SK-N-MC (cell line): ENCODE data around the gene KCTD6.

ENCODE experiments used
- DNase-seq: peaks from one replicate; pipeline ENCODE4 v3.0.0-alpha.2; 2011; ENCODE audit warnings: low read depth, low spot score
- H3K27ac ChIP-seq: fragments of 200-600 bp; sonication (generic); 2 replicates; pipeline ENCODE4 v1.5.1; 2016; ENCODE audit warnings: mixed run types
- H3K36me3 ChIP-seq: fragments of 200-600 bp; sonication (generic); 2 replicates; pipeline ENCODE4 v1.6.1; 2017; ENCODE audit warnings: antibody characterized with exemption, low read length, mixed read lengths; ENCODE audit not compliant: insufficient read depth
- H3K4me3 ChIP-seq: fragments of 200-600 bp; sonication (generic); 2 replicates; pipeline ENCODE4 v1.5.1; 2016
- H3K9ac ChIP-seq: fragments of 200-600 bp; sonication (generic); 2 replicates; pipeline ENCODE4 v1.8.0; 2017; ENCODE audit warnings: mixed run types, mixed read lengths; ENCODE audit not compliant: insufficient read length
- H3K9me3 ChIP-seq: fragments of 200-600 bp; sonication (generic); 2 replicates; pipeline ENCODE4 v1.6.1; 2017; ENCODE audit warnings: low read depth, mild to moderate bottlenecking, antibody characterized with exemption, low read length, moderate library complexity, mixed read lengths
- EZH2 ChIP-seq: fragments of 200-600 bp; sonication (generic); IDR thresholded peaks from one replicate; pipeline ENCODE4 v1.6.1; 2017; ENCODE audit warnings: antibody characterized with exemption
- FOXP2 ChIP-seq: optimal IDR thresholded peaks from 2 replicates; pipeline ENCODE3; 2011; ENCODE audit warnings: mild to moderate bottlenecking, moderate library complexity; ENCODE audit not compliant: insufficient read depth; ENCODE audit errors: extremely low read length, control extremely low read depth
- POLR2AphosphoS5 ChIP-seq: IDR thresholded peaks from 2 replicates; pipeline ENCODE4 v1.6.1; 2012; ENCODE audit warnings: mild to moderate bottlenecking, low read depth, low read length, borderline replicate concordance

KCTD6 gene

DNA sequence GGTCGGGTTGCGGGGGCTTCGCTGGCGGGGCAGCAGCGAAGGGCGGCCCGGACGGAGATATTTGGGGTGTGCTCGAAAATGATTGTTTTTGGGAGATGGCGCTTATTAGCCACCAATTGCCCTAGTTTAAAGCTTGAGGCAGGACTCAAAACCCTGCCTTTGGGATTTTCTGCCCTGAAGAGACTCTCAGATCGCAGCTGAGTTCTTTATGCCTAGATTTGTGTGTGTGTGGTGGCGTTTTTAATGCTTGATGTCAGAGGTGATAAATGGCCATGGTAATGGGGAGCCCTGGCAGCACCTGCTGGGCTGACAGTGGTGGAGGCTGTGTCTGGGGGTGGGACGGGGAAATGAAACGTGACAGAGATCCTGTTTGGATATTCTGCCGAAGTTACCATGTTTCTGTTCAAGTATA is 604 bp downstream of the KCTD6 start:
- TF ChIP-seq FOXP2 (no peak), POLR2AphosphoS5 (no peak), EZH2 (no peak)
- Histone ChIP-seq H3K9ac (peak overlapping the region; percentile 71), H3K27ac (no peak overlapping the region), H3K4me3 (peak overlapping the region; percentile 81), H3K9me3 (no peaks in the 10 kb centered on the region), H3K36me3 (no peaks in the 10 kb centered on the region)
- DNase-seq = no peak

DNA sequence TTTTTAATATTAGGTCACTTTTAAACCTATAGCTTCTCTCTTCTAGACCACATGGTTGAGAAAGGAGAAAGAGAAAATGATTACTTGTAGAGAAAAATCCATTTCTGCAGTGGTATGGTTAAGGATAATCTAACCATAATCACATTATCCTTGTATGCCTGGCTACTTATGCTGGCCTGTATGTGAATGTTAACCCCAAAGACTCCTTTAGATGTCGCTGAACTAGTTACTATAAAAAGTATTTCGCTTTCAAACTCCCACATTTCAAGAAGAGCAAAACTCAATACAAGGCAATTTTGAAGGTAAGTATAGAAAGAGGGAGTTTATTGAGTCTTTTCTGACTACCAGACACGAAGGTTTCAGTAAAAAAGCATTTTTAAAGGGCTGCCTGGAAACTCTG is 2.2 kb downstream of the KCTD6 start:
- no peaks in the 10 kb centered on the region for H3K9me3 ChIP-seq
- H3K9ac ChIP-seq = peak overlapping the region; percentile 41
- H3K4me3 ChIP-seq = peak overlapping the region; percentile 81
- no peaks in the 10 kb centered on the region for H3K36me3 ChIP-seq
- no peak for DNase-seq
- no peak overlapping the region for H3K27ac ChIP-seq
- TF ChIP-seq FOXP2 (no peak), EZH2 (no peak), POLR2AphosphoS5 (no peak)

DNA sequence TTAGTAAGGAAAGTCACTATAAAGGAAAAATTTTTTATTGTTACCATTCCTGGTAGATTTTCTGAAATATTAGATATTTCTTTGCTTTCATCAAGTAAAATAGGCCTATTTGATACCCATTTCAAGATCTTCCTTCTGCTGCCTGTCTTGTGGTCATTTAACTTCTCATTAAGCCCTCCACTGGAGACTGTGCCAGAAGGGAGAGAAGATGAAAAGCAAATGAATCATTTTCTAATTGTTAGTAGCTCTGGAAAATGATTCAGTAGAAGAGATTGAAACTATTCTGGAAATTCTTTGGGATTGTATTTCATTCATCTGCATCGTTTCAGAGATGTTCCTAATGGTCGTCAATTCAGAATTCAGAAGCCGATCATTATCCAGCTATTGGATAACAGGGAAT is 3.2 kb downstream of the KCTD6 start:
- H3K9ac ChIP-seq = no peak overlapping the region
- DNase-seq = no peak
- TF ChIP-seq POLR2AphosphoS5 (no peak), FOXP2 (no peak), EZH2 (no peak)
- no peak overlapping the region for H3K4me3 ChIP-seq
- no peaks in the 10 kb centered on the region for H3K9me3 ChIP-seq
- H3K36me3 ChIP-seq = no peaks in the 10 kb centered on the region
- no peak overlapping the region for H3K27ac ChIP-seq

DNA sequence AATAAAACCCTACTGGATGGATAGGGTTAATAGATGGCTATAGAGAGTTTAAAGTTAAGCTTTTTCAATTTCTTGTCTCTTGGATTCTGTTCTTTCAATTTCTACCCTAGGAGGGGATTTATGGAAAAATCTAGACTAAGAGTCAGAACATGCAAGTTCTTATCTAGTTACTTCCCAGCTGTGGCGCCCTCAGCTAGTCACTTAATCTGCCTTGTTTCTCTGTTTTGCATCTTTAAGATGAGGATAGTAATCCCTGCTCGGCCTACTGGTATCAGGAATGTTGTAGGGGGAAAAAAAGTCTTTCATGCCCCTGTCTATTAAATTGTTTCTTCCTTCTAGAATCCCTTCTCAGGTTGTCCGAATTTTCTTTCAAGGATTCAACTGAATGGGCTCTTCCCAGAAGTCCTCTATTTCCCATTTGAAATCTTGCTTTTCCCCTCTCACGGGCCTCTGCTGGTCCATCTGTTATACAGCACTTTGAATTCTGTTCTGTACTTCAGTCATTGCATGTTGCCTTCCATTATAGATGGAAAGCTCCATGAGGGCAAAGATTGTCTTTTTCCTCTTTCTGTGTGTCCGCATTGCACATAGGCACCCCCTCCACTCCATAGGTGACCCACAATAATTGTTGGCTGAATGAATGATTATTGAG is 4.4 kb downstream of the KCTD6 start:
- H3K9ac ChIP-seq = no peak overlapping the region
- peaks cover 3% of the 10 kb centered on the region; the same call in 1 of the 2 replicates for H3K36me3 ChIP-seq
- no peak for DNase-seq
- no peak overlapping the region for H3K27ac ChIP-seq
- no peak overlapping the region for H3K4me3 ChIP-seq
- no peaks in the 10 kb centered on the region for H3K9me3 ChIP-seq
- TF ChIP-seq FOXP2 (no peak), EZH2 (no peak), POLR2AphosphoS5 (no peak)

DNA sequence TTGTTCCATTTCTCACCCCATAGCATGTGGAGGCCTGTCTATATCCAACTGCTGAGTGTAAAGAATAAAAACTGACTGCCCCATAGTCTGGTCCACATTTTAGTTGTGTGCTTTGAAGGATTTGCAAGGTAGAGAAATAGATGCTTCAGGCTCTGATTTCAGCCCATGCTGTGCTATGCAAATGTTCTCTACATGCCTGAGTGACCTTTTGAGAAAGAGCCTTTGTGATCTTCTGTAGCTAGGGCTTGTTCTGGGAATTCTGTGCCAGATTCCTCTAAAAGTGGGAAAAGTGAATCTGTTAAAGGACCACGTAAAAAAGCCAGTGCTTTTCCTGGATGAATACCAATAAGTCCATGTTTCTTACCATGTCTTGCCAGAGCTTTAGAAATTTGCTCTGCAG is 5.2 kb downstream of the KCTD6 start:
- Histone ChIP-seq H3K9me3 (no peaks in the 10 kb centered on the region), H3K9ac (no peak overlapping the region), H3K4me3 (no peak overlapping the region), H3K27ac (no peak overlapping the region), H3K36me3 (peaks cover 3% of the 10 kb centered on the region; the same call in 1 of the 2 replicates)
- DNase-seq = no peak
- no peak for TF ChIP-seq POLR2AphosphoS5
- no peak for TF ChIP-seq FOXP2
- TF ChIP-seq EZH2 = no peak

DNA sequence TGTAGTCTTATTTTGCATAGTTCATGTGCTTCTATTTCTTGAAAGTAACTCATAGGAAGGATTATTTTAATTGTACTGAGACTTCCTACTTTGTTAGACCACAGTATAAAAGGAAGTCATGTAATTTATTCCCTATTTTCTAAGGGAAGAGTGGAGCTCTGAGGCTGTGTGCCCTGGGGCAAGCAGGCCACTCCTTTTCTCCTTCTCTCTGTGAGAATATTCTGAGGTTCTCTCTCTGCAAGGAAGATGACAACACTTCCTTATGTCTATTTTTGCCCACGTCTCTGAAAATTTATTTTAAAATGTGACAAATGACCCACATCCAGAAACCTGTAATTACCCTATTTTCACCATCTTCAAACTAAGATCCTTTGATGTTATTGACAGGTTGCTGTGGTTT is 11.0 kb downstream of the KCTD6 start:
- H3K27ac ChIP-seq = no peak overlapping the region
- no peak for TF ChIP-seq EZH2
- TF ChIP-seq FOXP2 = no peak
- TF ChIP-seq POLR2AphosphoS5 = no peak
- no peak overlapping the region for H3K4me3 ChIP-seq
- no peaks in the 10 kb centered on the region for H3K9me3 ChIP-seq
- DNase-seq = no peak
- H3K9ac ChIP-seq = no peak overlapping the region
- H3K36me3 ChIP-seq = peaks cover 3% of the 10 kb centered on the region; the same call in 1 of the 2 replicates

DNA sequence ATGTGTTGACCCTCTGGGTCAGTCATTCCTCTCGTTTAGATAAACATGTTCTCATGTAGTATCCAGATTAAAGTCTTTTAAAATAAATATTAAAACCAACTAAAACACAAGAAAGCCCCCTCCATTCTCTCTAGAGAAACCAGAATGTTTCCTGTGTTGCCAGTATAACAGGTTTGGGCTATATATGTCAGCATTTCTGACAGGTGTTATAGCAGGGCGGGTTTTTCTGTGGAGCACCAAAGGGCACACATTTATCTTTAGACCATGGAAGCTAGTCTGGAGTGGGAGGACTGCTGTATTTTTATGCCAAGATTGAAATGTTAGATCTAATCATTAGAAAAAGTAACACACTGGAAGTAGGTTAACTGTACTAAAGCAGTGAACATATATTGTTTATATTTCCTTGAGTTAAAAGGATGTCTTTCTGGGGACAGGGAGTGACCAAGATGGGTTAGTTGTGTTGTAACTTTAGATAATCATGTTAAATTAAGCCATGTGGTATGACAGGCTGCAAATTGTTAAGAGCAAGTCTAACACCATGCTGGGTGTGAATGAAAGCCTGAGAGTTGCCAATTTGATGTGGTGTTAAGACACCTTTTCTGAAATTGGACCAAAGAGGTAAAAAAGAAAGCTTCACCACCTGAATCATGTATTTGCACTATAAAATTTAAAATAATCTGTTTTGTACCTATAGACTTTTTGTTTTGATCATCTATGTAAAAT is 15.6 kb downstream of the KCTD6 start:
- no peak for DNase-seq
- Histone ChIP-seq H3K27ac (no peak overlapping the region), H3K36me3 (no peaks in the 10 kb centered on the region), H3K9ac (no peak overlapping the region), H3K4me3 (no peak overlapping the region), H3K9me3 (no peaks in the 10 kb centered on the region)
- TF ChIP-seq FOXP2 = no peak
- TF ChIP-seq EZH2 = no peak
- TF ChIP-seq POLR2AphosphoS5 = no peak

DNA sequence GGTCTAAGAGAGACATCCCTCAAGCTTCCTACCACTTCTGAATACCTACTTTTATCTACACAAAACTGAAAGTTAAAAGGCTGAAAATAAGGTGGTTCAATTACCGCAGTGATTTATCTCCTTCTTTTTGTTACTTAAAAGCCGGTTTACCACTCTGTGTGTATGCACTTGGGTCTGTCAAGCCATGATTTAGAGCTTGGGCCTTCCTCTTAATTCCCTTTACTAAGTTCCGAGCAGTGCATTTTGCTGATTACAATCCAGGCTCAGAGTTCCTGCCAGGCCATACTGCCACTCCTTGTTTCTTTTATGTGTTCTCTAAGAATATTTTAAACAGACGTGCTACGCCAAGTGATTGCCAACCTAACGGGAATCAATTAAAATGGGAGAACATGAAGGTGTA is 16.5 kb downstream of the KCTD6 start:
- Histone ChIP-seq H3K27ac (no peak overlapping the region), H3K36me3 (no peaks in the 10 kb centered on the region), H3K4me3 (no peak overlapping the region), H3K9me3 (no peaks in the 10 kb centered on the region), H3K9ac (no peak overlapping the region)
- TF ChIP-seq EZH2 (no peak), FOXP2 (no peak), POLR2AphosphoS5 (no peak)
- no peak for DNase-seq
